KBM-7 (cell line): Measurements from ENCODE around the gene POU5F1.
A peak's percentile ranks its signal among the peaks of the same experiment; 100 is the strongest.

Experiments
- DNase-seq: peaks from one replicate; pipeline ENCODE4 v3.0.0-alpha.2; 2015
- in situ Hi-C: fragments of 300-500 bp; cut with MboI; formaldehyde crosslinking; loops from 2 replicates; pipeline ENCODE4 v1.14.3; 2020; ENCODE audit warnings: low sequenced_read_pairs, low pct_unique_long_range_greater_than_20kb, mixed read lengths

POU5F1 gene

DNA sequence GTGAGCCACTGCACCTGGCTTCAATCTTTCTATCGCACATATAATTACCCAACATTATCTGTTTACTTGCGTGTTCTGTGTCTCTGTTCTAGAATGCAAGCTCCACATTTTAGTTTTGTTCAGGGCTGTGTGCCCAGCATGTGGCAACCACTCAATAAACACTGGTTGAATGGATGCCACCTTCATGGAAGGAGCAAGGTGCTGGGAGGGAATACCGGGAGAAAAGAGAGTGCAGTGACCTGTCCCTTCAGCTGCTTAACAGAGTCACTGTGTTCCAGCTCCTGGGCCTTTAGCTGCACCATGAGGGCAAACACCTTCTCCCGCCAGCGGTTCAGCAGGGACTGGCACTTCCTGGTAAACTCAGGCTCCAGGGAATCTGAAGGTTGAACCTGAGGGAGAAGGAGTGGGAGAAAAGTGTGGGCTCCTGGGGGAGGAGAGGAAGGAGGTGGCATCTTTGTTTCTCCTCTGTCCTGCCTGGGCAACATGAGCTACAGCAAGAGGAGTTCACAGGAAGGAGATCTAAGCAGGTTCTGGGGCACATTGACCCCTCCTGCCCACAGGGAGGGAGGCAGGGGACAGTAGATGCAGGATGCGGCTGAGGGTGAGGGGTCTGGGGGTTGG, 20.5 kb downstream of the POU5F1 start:
- no peak for DNase-seq
- in situ Hi-C loops: no loop called here

DNA sequence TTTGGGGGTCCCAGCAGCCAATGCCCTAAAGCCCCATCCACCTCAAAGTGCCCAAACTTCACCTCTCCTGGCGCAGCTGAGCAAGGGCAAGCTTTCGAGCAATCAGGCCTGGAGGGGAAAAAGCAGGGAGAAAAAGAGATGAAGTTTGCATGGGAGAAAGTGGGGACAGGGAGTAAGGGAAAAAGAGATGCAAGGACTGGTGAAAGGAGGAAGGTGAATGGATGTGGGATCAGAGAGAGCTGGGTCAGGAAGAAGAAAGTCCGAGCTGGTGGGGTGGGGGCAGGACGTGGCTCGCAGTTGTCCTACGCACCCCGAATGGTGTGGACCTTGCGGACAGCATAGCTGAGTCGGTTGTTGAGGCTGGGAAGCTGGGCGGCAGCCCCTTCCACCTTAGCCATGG, 25.1 kb downstream of the POU5F1 start:
- in situ Hi-C loops: no loop called here
- no peak for DNase-seq

DNA sequence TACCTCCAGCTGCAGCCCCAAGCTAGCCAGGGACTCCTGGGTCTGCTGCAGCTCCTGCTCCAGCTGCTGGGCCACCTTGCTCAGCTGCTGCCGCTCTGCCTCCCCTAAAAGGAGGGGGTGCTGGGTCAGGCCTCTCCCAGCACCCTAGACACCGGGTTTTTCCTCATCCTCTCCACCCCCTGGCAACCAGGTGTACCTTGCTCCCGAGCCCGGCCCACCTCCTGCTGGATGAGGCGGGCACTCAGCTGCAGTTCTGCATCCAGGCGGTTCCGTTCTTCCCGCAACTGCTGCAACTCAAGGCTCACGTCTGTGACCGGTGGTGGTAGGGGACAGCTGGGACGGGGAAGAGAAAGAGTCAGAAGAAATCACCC, 25.5 kb downstream of the POU5F1 start:
- in situ Hi-C loops: no loop called here
- no peak for DNase-seq

DNA sequence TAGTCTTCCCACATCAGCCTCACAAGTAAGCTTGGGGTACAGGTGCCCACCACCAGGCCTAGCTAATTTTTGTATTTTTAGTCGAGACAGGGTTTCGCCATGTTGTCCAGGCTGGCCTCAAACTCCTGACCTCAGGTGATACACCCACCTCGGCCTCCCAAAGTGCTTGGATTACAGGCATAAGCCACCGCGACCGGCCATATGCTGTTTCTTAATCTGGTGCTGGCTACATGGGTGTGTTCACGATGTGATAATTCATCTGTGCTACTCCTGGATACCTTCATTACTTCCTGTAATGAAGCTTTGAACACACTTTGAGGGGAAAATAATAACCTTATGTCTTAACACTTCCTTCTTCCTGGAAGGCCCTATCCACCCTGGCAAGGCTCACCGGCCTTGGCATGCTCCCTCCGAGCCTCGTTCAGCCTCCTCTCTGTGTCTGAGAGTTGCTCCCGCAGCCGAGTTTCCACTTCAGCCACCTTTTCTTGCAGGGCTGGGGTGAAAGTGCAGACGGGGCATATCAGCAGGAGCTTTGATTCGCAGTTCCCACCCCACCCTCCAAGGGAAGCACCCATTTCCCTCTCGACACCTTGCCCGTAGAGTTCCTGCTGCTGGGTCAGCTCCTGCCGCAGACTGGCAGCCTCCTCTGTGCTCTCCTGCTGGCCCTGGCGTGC, 26.0 kb downstream of the POU5F1 start:
- in situ Hi-C loops: no loop called here
- DNase-seq: no peak

DNA sequence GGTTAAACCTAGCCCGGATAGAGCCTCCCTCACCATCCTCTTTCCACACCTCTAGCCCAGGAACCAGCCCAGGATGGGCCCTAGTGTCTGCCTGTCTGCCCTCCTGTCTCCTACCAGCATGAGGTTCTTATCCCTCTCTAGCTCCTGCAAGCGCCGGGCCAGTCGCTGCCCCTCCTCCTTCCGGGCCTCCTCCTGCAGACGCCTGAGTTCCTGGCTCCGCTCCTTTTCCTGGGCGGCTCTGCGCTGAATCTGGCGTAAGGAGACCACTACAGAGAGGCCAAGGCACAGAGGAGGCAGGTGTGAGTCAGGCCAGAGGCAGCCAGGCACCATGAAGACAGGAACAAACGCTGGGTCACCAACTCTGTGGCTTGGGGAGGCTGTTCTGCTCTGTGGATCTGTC, 27.3 kb downstream of the POU5F1 start:
- no peak for DNase-seq
- in situ Hi-C loops: no loop called here

DNA sequence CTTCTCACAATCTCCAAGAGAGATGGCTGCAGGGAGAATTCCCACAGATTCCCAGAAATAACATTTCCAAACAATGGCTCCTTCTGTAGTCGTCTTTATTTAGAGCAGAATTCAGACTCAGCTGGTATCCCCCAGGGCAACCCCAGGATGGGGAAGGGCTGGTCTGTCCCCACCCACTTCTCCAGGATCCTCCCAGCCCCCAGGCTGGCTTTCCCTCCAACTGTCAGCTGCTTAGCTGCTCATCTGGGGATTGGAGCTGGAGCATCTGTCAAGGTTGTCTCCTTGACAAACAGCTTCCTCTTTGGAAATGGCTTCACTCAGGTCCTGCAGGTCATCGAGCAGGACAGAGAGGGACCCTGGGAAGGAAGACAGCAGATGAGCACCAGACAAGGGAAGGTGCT, 28.1 kb downstream of the POU5F1 start:
- DNase-seq: no peak
- in situ Hi-C loops: no loop called here

DNA sequence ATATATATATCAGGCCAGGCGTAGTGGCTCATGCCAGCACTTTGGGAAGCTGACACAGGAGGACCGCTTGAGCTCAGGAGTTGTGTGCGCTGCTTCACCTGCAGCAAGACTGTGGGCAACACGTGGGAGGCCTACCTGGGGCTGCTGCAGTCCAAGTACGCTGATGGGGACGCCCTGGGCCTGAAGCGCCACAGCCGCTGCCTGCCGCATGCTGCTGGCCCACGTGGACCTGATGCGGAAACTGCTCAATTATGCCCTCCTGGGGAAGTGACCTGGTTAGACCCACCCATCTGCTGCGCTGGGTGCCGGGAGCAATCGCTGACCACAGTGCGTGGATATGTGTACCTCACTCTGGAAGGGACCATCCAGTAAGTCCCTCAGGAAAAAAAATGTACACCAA, 29.8 kb downstream of the POU5F1 start:
- in situ Hi-C loops: no loop called here
- no peak for DNase-seq

DNA sequence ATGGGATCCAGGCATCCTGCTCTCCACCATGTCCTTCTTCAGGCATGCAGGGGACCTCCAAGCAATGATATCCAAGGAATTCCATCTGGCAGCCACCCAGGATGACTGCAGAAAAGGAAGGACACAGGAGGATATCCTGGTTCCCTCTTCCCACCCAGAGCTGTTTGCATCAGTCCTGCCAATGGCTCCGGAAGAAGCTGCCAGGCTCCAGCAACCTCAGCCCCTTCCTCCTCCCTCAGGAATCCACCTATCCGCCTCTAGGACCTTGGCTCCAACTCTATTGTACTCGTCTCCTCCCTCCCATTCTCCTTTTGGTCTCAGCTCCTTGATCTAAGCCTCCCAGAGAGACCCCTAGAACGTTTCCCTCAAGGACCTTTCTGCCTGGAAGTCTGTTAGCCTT, 30.9 kb downstream of the POU5F1 start:
- in situ Hi-C loops: no loop called here
- no peak for DNase-seq

DNA sequence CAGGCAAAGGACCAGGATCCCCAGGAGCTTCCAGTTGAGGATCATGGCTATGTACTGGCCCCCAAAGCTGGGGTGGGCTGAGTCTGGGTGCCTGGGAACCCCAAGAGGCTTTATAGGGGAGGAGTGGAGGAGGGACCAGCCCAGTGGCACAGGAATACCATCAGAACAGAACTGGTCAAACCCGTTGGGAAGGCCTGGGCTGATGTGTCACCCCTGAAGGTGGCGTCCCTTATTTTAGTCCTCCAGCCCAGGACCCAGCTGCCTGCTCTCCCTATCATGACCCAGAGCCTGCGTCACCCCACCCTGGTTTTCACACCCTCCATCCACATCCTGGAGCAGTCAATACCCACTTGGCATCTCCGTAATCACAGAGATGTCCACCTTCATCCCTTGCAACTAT, 31.5 kb downstream of the POU5F1 start, which contains the start of gene PSORS1C2:
PSORS1C2 (minus strand) TSS at position 85 of the 400 bp plus-strand sequence; CDS start at position 45, 40 bp downstream.
- in situ Hi-C loops: no loop called here
- no peak for DNase-seq

DNA sequence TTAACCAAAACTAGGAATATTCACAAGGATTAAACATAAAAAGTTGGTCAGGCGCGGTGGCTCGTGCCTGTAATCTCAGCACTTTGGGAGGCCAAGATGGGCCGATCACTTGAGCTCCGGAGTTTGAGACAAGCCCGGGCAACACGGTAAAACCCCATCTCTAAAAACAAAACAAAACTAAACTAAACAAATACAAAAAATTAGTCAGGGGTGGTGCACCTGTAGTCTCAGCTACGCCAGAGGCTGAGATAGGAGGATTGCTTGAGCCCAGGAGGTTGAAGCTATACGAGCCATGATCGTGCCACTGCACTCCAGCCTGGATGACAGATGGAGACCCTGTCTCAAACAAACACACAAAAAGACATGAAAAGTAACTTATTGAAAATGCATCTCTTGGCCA, 34.8 kb downstream of the POU5F1 start:
- in situ Hi-C loops: no loop called here

DNA sequence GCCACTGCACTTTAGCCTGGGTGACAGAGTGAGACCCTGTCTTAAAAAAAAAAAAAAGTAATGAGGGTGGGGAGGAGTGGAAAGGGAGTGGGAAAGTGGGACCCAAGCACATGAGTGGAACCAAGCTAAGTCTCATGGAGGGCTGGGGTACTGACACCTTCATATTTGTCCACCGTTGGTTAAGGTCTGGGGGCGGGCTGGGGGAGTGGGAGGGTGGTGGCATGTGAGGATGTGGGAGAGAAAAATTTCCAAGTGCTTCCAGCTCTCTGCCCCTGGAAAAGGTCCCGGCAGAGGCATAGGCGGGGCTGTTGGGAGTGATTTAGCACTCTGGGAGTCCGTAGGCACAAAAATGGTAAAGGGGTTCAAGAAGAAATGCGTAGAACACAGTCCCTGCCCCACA, 37.7 kb downstream of the POU5F1 start:
- no peak for DNase-seq
- in situ Hi-C loops: no loop called here

More for the DNA sequence above, 34.8 kb downstream of the POU5F1 start:
- no peak for DNase-seq

DNA sequence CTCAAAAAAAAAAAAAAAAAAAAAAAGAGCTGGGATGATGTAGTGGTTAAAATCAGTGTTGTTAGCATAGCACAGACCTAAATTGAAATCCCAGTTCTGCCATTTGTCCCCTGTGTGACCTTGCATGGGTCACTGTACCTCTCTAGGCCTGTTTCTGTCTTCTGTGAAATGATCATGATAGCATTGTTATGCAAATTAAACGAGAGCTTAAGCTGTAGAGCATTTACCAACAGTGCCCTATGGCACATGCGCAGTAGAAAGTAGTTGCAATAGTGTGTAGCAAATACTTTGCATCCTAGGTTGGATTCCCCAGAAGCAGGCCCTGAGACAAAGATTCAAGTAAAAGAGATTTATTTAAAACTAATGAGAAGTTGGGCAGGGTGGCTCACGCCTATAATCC, 38.9 kb downstream of the POU5F1 start:
- DNase-seq: no peak
- in situ Hi-C loops: no loop called here

DNA sequence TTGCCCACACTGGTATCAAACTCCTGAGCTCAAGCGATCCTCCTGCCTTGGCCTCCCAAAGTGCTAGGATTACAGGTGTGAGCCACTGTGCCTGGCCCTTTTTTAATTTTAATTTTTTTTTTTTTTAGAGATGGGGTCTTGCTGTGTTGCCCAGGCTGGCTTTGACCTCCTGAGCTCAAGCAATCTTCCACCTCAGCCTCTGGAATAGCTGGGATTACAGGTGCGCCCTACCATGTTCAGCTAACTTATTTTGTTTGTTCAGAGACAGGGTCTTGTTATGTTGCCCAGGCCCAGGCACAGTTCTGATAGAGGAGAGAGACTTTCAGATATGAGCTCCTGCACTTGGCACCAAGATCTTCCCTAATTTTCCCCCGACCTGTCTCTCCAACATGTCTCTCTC, 39.7 kb downstream of the POU5F1 start:
- no peak for DNase-seq
- in situ Hi-C loops: no loop called here

DNA sequence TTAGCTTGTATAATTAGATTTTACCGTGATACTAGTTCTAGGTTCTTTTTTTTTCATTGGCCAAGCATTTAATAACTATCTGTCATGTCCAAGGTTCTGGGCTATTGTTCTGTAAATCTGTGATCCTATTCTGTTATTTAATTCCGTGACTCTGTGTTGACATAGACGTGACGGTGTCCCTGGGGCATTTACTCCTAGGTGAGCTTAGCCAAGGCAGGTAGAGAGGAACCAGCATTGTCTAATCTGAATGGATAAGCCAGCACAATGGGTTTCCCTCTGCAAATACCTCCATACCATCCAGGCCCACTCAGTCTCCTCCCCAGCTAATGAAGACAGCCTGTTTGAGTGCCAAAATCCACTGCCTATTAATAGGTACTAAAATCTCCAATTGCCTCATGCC, 41.4 kb downstream of the POU5F1 start:
- in situ Hi-C loops: no loop called here
- no peak for DNase-seq

DNA sequence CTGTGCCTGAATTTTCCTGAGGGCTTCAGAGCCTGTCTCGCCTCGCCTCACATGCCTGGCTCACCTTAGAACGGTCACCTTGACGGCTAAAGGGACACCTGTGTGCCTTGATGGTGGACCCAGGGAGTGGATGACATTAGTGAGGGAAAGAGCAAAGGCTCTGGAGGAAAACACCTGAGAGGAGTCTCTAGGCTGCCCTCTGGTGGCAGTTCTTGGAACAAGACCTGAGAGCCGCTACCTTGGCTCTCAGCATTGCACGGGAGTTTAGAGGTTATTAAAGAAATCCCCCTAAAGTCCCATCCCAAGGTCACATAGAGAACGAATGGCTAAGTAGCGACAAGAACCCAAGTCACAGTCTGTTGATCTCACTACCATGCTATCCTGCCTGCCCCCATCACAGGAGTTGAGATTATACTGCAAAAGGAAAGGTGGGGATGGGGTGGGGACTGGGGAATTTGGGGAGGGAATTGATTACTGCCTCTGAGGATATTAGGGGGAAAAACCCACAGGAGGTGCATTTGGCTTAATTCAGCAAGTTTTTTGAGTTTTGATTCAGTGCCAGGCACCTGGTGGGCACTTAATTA, 42.3 kb downstream of the POU5F1 start:
- in situ Hi-C loops: no loop called here
- DNase-seq: peak; percentile 60

DNA sequence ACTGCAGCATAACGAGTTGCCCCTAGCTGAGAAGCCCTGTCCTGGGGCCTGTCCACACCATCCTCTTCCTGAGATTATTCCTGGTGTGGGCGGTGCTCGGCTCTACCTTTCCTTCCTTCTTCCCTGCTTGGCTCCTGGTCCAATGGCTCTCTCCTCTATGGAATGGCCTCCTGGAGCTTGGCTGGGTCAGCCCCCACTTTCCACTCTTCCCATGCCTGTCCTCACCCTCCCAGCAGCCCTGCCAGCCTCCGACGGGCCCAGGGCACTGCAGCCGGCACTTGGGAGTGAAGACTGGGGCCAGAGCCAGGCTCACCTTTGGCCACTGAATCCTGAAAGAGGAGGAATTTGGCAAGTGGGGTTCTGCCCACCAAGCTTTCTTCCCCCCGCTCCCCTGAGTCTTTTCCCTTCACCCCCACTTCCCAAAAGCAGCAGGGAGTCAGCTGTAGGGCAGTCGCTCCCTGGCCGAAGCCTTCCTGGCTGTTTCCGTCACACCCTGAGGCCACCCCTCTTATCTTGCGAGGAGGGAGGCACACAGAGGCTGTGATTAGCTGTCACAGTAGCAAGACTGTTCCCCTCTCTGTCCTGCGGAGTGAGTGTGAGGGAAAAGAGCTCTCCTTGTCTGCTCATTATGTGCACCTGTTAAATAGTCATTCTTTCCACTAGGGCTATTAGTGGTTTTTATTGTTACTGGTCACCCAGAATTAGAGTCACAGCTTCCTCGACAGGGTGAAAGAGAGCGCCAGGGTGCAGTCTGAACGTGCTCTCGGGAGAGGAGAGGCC, 43.9 kb downstream of the POU5F1 start:
- in situ Hi-C loops: no loop called here
- DNase-seq: no peak

DNA sequence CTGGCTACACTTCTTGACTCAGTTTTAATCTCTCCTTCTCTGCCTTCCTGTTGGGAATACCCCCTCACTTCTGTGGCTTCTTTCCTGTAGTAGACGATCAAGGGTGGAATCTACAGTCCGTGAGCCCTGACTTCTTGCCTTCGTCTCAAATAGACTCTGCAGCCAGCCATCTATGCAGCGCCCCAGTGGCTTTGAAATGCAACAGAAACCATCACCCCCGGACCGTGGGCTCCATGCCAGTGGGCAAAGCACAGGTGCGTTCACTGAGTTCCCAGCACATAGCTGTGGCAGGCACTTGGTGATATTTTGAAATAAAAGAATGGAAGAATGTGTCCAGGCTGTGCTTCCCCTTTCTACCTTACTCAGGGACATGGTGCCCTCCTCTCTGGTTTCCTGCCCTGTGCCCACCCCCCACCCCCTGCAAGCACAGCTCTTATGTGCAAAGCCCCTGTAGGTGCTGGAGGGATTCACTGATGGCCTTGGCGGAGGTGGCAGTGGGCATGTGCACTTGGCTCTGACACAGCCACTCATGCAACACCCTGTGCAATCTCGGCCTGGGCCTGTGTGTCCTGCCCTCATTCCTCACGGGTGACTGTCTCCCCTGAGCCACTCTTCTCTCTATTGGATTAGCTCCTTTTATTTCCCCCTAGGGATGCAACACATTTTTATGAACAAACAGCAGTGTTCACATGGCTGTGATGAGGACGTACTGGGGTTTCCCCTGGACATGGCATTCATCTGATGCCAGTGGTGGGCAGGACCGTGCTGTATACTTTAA, 44.7 kb downstream of the POU5F1 start:
- in situ Hi-C loops: no loop called here
- DNase-seq: no peak

DNA sequence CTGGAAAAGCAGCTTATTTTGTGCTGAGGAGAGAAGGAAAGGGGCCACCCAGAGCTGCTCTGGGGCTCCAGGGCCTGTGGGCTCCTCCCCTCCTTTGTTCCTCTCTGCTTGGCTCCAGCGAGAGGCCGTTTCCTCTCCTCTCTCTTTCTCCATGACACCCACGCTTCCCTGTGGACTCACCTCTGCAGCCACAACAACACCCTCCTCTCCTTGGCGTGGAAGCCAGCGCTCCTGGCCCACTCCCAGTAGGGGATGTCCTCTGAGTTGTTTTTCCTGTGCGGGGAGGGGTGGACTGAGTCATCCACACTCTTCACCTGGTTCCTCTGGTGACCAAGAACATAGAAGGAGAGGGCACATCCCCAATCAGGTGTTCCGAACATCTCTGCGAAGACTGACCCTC, 45.3 kb downstream of the POU5F1 start:
- in situ Hi-C loops: no loop called here
- DNase-seq: no peak
